ENCODE data around the gene SCD. TPM values are rescaled to one million over a fixed set of nuclear protein-coding genes. Genes with fewer than 3 reads are reported as not detected.
A peak's percentile ranks its signal among the peaks of the same experiment; 100 is the strongest.
"Not testable (repeated sequence)": the region's sequence is repeated elsewhere in the genome, so short reads cannot be mapped to it uniquely, and the experiment has no call there.

The SCD gene
- total RNA-seq, 3 donors from 2014 or later = 19.7 to 26.7 (median 21.1) TPM

GRCh38 chr10:100362570-100363496, 15.8 kb downstream of the SCD start:
- H3K36me3 Mint-ChIP-seq (ENCODE audit: insufficient read depth) = peaks cover 17% of the 10 kb centered on the region
- no peak overlapping the region for H3K4me3 Mint-ChIP-seq
- no peaks in the 10 kb centered on the region for H3K27me3 Mint-ChIP-seq (ENCODE audit: low read depth)
- no peak for ATAC-seq
- no peak for DNase-seq
- peaks cover 7% of the 10 kb centered on the region for H3K4me1 Mint-ChIP-seq (ENCODE audit: low read depth)
- no peaks in the 10 kb centered on the region for H3K9me3 Mint-ChIP-seq

GRCh38 chr10:100364175-100364574, 17.1 kb downstream of the SCD start:
- Mint-ChIP-seq H3K9me3 (no peaks in the 10 kb centered on the region), H3K4me1 (ENCODE audit: low read depth) (peaks cover 3% of the 10 kb centered on the region), H3K36me3 (ENCODE audit: insufficient read depth) (peaks cover 15% of the 10 kb centered on the region), H3K4me3 (no peak overlapping the region), H3K27me3 (ENCODE audit: low read depth) (no peaks in the 10 kb centered on the region)
- ATAC-seq (no peak), DNase-seq (no peak)

- H3K9me3 Mint-ChIP-seq = no peaks in the 10 kb centered on the region
- H3K36me3 Mint-ChIP-seq (ENCODE audit: insufficient read depth) = peaks cover 14% of the 10 kb centered on the region
- no peak for DNase-seq
- ATAC-seq = no peak
- H3K4me3 Mint-ChIP-seq = no peak overlapping the region
- H3K4me1 Mint-ChIP-seq (ENCODE audit: low read depth) = peaks cover 3% of the 10 kb centered on the region
- no peaks in the 10 kb centered on the region for H3K27me3 Mint-ChIP-seq (ENCODE audit: low read depth)
These were observed 17.8 kb downstream of the SCD start for GRCh38 chr10:100364735-100365391.

- no peaks in the 10 kb centered on the region for H3K9me3 Mint-ChIP-seq
- peaks cover 20% of the 10 kb centered on the region for H3K4me1 Mint-ChIP-seq (ENCODE audit: low read depth)
- ATAC-seq (no peak), DNase-seq (no peak)
- no peaks in the 10 kb centered on the region for H3K27me3 Mint-ChIP-seq (ENCODE audit: low read depth)
- H3K4me3 Mint-ChIP-seq = no peak overlapping the region
- H3K36me3 Mint-ChIP-seq (ENCODE audit: insufficient read depth) = no peaks in the 10 kb centered on the region
These were observed 21.7 kb downstream of the SCD start for GRCh38 chr10:100368721-100369120.

GRCh38 chr10:100370714-100371481, 23.9 kb downstream of the SCD start:
- H3K36me3 Mint-ChIP-seq (ENCODE audit: insufficient read depth) = no peaks in the 10 kb centered on the region
- no peaks in the 10 kb centered on the region for H3K27me3 Mint-ChIP-seq (ENCODE audit: low read depth)
- H3K4me1 Mint-ChIP-seq (ENCODE audit: low read depth) = peaks cover 21% of the 10 kb centered on the region
- peak overlapping the region; percentile 75 for H3K4me3 Mint-ChIP-seq
- no peaks in the 10 kb centered on the region for H3K9me3 Mint-ChIP-seq
- ATAC-seq = peak; percentile 66 to 71
- peak; percentile 24 for DNase-seq

- H3K4me3 Mint-ChIP-seq = peak overlapping the region; percentile 75
- DNase-seq (no peak), ATAC-seq (no peak)
- no peaks in the 10 kb centered on the region for H3K27me3 Mint-ChIP-seq (ENCODE audit: low read depth)
- peaks cover 21% of the 10 kb centered on the region for H3K4me1 Mint-ChIP-seq (ENCODE audit: low read depth)
- H3K36me3 Mint-ChIP-seq (ENCODE audit: insufficient read depth) = no peaks in the 10 kb centered on the region
- no peaks in the 10 kb centered on the region for H3K9me3 Mint-ChIP-seq
These were observed 24.5 kb downstream of the SCD start for GRCh38 chr10:100371482-100372027.

GRCh38 chr10:100372415-100373297, 25.6 kb downstream of the SCD start:
- DNase-seq (no peak), ATAC-seq (no peak)
- peaks cover 21% of the 10 kb centered on the region for H3K4me1 Mint-ChIP-seq (ENCODE audit: low read depth)
- no peaks in the 10 kb centered on the region for H3K9me3 Mint-ChIP-seq
- H3K4me3 Mint-ChIP-seq = peak overlapping the region; percentile 11
- H3K27me3 Mint-ChIP-seq (ENCODE audit: low read depth) = no peaks in the 10 kb centered on the region
- H3K36me3 Mint-ChIP-seq (ENCODE audit: insufficient read depth) = no peaks in the 10 kb centered on the region

GRCh38 chr10:100373298-100374199, 26.5 kb downstream of the SCD start:
- H3K27me3 Mint-ChIP-seq (ENCODE audit: low read depth) = no peaks in the 10 kb centered on the region
- H3K9me3 Mint-ChIP-seq = no peaks in the 10 kb centered on the region
- peak; percentile 77 for DNase-seq
- H3K36me3 Mint-ChIP-seq (ENCODE audit: insufficient read depth) = no peaks in the 10 kb centered on the region
- peak; percentile 70 to 76 for ATAC-seq
- H3K4me3 Mint-ChIP-seq = no peak overlapping the region
- peaks cover 21% of the 10 kb centered on the region for H3K4me1 Mint-ChIP-seq (ENCODE audit: low read depth)

- H3K9me3 Mint-ChIP-seq = no peaks in the 10 kb centered on the region
- ATAC-seq (no peak), DNase-seq (no peak)
- H3K36me3 Mint-ChIP-seq (ENCODE audit: insufficient read depth) = no peaks in the 10 kb centered on the region
- H3K27me3 Mint-ChIP-seq (ENCODE audit: low read depth) = no peaks in the 10 kb centered on the region
- no peak overlapping the region for H3K4me3 Mint-ChIP-seq
- peaks cover 21% of the 10 kb centered on the region for H3K4me1 Mint-ChIP-seq (ENCODE audit: low read depth)
These were observed 27.2 kb downstream of the SCD start for GRCh38 chr10:100374200-100374655.

GRCh38 chr10:100374677-100375353, 27.8 kb downstream of the SCD start:
- not testable (repeated sequence) for H3K36me3 Mint-ChIP-seq (ENCODE audit: insufficient read depth); H3K4me3 Mint-ChIP-seq; H3K9me3 Mint-ChIP-seq; H3K27me3 Mint-ChIP-seq (ENCODE audit: low read depth); ATAC-seq; DNase-seq
- H3K4me1 Mint-ChIP-seq (ENCODE audit: low read depth) = peaks cover 18% of the 10 kb centered on the region

- H3K27me3 Mint-ChIP-seq (ENCODE audit: low read depth); DNase-seq; H3K9me3 Mint-ChIP-seq; H3K4me3 Mint-ChIP-seq; ATAC-seq; H3K4me1 Mint-ChIP-seq (ENCODE audit: low read depth); H3K36me3 Mint-ChIP-seq (ENCODE audit: insufficient read depth): not testable (repeated sequence)
These were observed 29.6 kb downstream of the SCD start for GRCh38 chr10:100376656-100377055.

GRCh38 chr10:100377830-100378229, 30.8 kb downstream of the SCD start:
- H3K9me3 Mint-ChIP-seq = no peaks in the 10 kb centered on the region
- ATAC-seq (no peak), DNase-seq (no peak)
- H3K4me3 Mint-ChIP-seq = no peak overlapping the region
- no peaks in the 10 kb centered on the region for H3K27me3 Mint-ChIP-seq (ENCODE audit: low read depth)
- peaks cover 14% of the 10 kb centered on the region for H3K36me3 Mint-ChIP-seq (ENCODE audit: insufficient read depth)
- peaks cover 2% of the 10 kb centered on the region for H3K4me1 Mint-ChIP-seq (ENCODE audit: low read depth)

All from activated T-cell treated with anti-CD3 and anti-CD28 coated beads, Interleukin-2, amount 50 U/mL, for 4 hours (primary cell).